NB4 (cell line): ENCODE results near the gene CABLES1.

Experiments used
- MYC ChIP-seq: IDR thresholded peaks from 2 replicates; pipeline ENCODE4 v1.6.1; 2011; ENCODE audit warnings: low read depth, low read length
- POLR2A ChIP-seq: IDR thresholded peaks from 2 replicates; pipeline ENCODE4 v1.6.1; 2011; ENCODE audit warnings: mild to moderate bottlenecking; ENCODE audit not compliant: insufficient read length; ENCODE audit errors: extremely low read depth
- TF ChIP-seq, protein P1 (sequence below): IDR thresholded peaks from one replicate; pipeline ENCODE4 v1.5.1; 2012; ENCODE audit warnings: low read depth, low read length

DNA sequence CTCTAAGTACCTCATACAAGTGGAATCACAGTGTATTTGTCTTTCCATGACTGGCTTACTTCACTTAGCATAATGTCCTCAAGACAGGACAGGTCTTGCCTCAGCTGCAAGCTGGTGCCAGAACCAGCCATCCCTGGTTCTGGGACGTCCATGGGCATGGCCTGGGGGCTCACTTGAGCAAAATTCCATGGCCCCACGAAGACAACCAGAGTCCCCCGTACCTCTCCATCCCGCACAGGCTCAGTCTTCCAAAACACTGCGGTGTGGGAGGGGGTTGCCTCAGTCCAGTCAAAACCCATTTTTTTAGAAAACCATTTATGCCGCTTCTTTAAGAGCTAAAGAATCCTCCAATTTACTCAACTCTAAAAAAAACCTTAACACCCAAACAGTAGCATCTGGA is 21.7 kb upstream of the CABLES1 start:
- TF ChIP-seq POLR2A (no peak), MYC (no peak)
- TF ChIP-seq, protein P1, sequence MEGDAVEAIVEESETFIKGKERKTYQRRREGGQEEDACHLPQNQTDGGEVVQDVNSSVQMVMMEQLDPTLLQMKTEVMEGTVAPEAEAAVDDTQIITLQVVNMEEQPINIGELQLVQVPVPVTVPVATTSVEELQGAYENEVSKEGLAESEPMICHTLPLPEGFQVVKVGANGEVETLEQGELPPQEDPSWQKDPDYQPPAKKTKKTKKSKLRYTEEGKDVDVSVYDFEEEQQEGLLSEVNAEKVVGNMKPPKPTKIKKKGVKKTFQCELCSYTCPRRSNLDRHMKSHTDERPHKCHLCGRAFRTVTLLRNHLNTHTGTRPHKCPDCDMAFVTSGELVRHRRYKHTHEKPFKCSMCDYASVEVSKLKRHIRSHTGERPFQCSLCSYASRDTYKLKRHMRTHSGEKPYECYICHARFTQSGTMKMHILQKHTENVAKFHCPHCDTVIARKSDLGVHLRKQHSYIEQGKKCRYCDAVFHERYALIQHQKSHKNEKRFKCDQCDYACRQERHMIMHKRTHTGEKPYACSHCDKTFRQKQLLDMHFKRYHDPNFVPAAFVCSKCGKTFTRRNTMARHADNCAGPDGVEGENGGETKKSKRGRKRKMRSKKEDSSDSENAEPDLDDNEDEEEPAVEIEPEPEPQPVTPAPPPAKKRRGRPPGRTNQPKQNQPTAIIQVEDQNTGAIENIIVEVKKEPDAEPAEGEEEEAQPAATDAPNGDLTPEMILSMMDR = no peak
